ENCODE results near the gene CSNK1G3.
"Not testable (repeated sequence)": the region's sequence is repeated elsewhere in the genome, so short reads cannot be mapped to it uniquely, and the experiment has no call there.

Gene CSNK1G3

DNA sequence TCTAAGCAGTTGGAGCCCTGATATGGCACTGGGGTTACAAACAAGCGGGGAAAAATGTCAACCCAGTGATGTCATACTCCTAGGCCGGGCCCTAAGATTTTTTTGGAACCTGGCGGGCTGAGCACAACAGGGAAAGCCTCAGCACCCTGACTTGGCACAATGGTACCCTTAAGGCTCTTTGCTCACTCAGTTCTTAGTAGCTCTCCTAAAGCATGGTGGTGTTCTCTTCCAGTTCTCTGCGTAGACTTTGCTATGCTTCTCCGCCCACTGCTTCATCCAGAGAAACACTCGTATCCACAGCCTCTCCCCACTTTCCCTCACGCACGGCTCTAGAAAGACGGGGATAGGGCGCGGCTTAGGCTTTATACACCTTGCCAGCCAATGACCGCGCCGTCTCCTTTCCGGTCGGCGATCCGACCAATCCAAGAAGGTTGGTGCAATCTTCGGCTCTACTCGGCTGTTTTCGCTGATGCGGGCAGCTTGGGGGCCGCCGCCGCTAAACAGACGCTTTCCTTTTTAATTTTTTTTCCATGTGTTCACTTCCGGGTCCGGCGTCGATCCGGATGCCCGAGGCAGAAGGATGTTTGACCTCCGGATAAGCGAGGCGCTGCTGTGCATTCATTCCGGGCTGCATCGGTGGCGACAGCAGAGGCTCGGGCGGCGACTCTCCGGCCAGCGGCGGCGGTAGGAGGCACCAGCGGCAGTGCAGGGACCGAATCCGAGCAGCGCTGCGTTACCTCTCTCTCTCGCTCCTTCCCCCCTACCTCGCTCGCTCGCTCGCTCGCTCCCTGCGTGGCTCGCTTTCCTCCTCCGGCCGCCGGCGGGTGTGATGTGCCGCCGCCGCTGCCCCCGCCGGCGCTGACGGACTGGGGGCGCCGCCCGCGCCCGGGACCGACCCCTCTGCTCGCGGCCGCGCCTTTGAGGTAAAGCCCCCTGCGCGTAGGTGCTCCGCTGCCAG is at the start of gene CSNK1G3:
TSS of gene CSNK1G3 (plus strand) at position 530 of the 958 bp plus-strand sequence. CDS start 33,487 bp downstream, outside the sequence.
- peaks cover 12 to 20% (median 18%) of the 10 kb centered on the region in 10 experiments; a peak in 19 of 20 replicates for H3K4me1 ChIP-seq
- H3K27me3 ChIP-seq = no peaks in the 10 kb centered on the region
- H3K36me3 ChIP-seq = no peaks in the 10 kb centered on the region
- peaks cover 0 to 32% (median 18%) of the 10 kb centered on the region in 11 experiments; a peak in 11 of 22 replicates for H4K20me1 ChIP-seq
- no peak for TF ChIP-seq Cebpa-rat (IDR thresholded peaks at IDR 0.05)
- H3K4me2 ChIP-seq = peak within 1 kb of the TSS; percentile 64 to 93 (median 88)
- peak within 1 kb of the TSS; percentile 74 to 95 (median 88) for H3K4me3 ChIP-seq
- H3K9ac ChIP-seq = peak within 1 kb of the TSS; percentile 90 to 97 (median 94)
- H3K9me3 ChIP-seq (replicated peaks in 1 of 11) = no peaks in the 10 kb centered on the region
- H3K27ac ChIP-seq = peak within 1 kb of the TSS; percentile 87 to 96 (median 93)

DNA sequence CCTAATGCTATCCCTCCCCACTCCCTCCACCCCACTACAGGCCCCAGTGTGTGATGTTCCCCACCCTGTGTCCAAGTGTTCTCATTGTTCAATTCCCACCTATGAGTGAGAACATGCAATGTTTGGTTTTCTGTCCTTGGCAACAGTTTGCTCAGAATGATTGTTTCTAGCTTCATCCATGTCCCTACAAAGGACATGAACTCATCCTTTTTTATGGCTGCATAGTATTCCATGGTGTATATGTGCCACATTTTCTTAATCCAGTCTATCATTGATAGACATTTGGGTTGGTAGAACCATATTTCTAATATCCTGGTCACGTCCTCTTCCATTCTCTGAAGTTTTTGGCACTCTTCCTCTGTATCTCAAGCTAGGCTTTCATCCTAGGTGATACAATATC is 45.1 kb upstream of the CSNK1G3 start:
- H3K4me2 ChIP-seq, H3K4me3 ChIP-seq, H3K36me3 ChIP-seq, H3K4me1 ChIP-seq, H3K9ac ChIP-seq, H3K27me3 ChIP-seq, H4K20me1 ChIP-seq, H3K27ac ChIP-seq: not testable (repeated sequence)
- H3K9me3 ChIP-seq (replicated peaks in 1 of 11) = peaks cover 0 to 11% (median 5%) of the 10 kb centered on the region in 11 experiments; a peak in 12 of 22 replicates

DNA sequence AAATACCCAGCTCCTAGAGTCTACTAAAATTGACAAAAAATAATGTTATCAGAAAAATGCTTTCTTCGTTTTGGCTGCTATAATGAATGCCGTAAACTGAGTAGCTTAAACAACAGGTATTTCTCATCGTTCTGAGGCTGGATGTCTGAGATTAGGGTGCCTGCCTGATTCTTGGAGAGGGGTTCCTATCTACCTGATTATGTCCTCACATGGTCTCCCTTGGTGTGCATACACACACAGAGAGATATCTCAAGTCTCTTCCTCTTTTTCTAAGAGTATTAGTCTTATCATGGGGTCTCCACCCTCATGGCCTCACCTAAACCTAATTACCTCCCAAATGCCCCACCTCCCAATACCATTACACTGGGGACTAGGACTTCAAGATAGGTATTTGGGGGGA is 40.6 kb upstream of the CSNK1G3 start:
- Histone ChIP-seq H3K27ac (no peak overlapping the region), H3K4me3 (no peak overlapping the region)

DNA sequence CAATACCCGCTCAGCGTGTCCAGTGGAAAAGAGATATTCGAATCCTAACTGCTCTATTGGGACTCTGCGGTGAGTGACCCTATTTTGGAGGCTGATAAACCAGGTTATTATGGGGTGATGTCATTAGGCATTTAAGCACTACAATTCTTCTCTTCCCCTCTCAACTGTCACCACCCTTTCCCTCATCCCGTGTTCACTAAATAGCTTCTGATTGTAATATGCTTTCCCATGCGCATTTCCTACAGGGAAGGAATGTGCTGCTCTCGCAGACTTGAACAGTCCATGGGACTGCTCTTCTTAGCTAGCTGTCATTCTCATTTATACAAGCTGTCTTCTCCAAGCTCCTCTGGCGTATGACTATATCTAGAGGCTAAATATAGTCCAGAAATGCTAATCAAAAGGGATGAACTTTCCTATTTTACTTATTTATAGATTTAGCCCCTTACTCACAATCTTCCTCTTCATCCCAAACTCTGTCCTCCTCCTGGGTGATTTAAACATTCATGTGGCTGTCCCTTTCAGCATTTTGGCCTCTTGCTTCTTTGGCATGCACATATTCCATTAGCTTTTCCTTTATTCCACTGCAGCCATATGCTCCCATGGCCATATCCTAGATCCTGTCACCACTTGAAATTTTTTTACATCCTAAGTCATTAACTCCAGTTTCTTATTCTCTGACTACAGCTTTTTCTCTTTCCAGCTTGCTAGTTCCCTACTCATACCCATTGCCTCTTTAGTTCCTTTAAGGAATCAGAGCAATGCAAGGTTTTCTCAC is 39.6 kb upstream of the CSNK1G3 start:
- no peak overlapping the region for H3K4me2 ChIP-seq
- H3K4me1 ChIP-seq = no peaks in the 10 kb centered on the region
- H3K27ac ChIP-seq = no peak overlapping the region
- H3K4me3 ChIP-seq = no peak overlapping the region
- H3K27me3 ChIP-seq = no peaks in the 10 kb centered on the region
- H3K36me3 ChIP-seq = no peaks in the 10 kb centered on the region
- peaks cover 0 to 11% (median 5%) of the 10 kb centered on the region in 11 experiments; a peak in 12 of 22 replicates for H3K9me3 ChIP-seq (replicated peaks in 1 of 11)
- no peak overlapping the region for H3K9ac ChIP-seq
- TF ChIP-seq Cebpa-rat (IDR thresholded peaks at IDR 0.05) = no peak
- no peaks in the 10 kb centered on the region for H4K20me1 ChIP-seq

More for the DNA sequence above, 40.6 kb upstream of the CSNK1G3 start:
- H3K9ac ChIP-seq = no peak overlapping the region
- no peaks in the 10 kb centered on the region for H3K27me3 ChIP-seq
- peaks cover 0 to 11% (median 5%) of the 10 kb centered on the region in 11 experiments; a peak in 12 of 22 replicates for H3K9me3 ChIP-seq (replicated peaks in 1 of 11)
- H4K20me1 ChIP-seq = no peaks in the 10 kb centered on the region
- H3K4me1 ChIP-seq = no peaks in the 10 kb centered on the region
- no peak for TF ChIP-seq Cebpa-rat (IDR thresholded peaks at IDR 0.05)
- no peaks in the 10 kb centered on the region for H3K36me3 ChIP-seq
- H3K4me2 ChIP-seq = no peak overlapping the region

DNA sequence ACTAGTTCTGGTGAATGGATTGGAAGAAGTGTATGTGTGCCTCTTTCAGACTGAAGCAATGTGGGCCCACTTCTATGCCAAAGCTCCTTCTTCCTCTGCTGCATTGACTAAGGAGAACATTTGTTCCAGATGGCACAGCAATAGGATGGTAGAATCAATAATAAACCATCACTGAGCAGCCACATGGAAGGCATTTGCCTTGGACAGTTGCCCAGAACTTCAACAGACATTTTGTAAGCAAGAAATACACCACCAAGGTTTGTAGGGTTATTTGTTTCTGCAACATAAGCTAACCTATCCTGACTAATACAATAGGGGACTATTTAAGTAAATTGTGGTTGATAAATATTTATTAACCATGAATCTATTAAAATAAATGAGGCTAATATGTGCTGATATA is 37.7 kb upstream of the CSNK1G3 start:
- Histone ChIP-seq H3K9ac (no peak overlapping the region), H3K4me2 (no peak overlapping the region), H3K27ac (no peak overlapping the region), H3K27me3 (no peaks in the 10 kb centered on the region), H3K4me1 (no peaks in the 10 kb centered on the region), H3K9me3 (replicated peaks in 1 of 11) (peaks cover 0 to 10% (median 5%) of the 10 kb centered on the region in 11 experiments; a peak in 12 of 22 replicates), H4K20me1 (no peaks in the 10 kb centered on the region), H3K36me3 (no peaks in the 10 kb centered on the region), H3K4me3 (no peak overlapping the region)
- TF ChIP-seq Cebpa-rat (IDR thresholded peaks at IDR 0.05) = no peak

DNA sequence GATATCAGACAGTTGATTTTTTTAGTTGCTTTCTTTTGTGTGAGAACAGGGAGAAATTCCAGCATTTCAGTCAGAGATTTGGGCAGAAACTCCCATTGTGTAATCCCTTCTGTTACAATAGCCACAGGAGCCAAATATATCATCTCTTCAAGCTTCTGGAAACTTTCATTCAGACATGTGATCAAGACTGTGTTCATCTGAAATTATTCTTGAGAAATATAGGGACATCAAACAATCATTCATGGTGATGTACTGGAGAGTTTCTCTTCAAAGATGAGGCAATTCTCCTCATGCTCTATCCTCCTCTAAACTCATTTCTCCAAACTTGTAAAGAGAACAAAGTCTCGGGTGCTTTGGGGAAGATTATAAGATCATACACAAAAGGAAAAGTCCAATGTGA is 35.2 kb upstream of the CSNK1G3 start:
- no peaks in the 10 kb centered on the region for H3K27me3 ChIP-seq
- H3K9me3 ChIP-seq (replicated peaks in 1 of 11) = no peaks in the 10 kb centered on the region
- H3K36me3 ChIP-seq = no peaks in the 10 kb centered on the region
- no peaks in the 10 kb centered on the region for H4K20me1 ChIP-seq
- H3K4me1 ChIP-seq = no peaks in the 10 kb centered on the region
- H3K4me2 ChIP-seq = no peak overlapping the region
- TF ChIP-seq Cebpa-rat (IDR thresholded peaks at IDR 0.05) = no peak
- no peak overlapping the region for H3K9ac ChIP-seq
- H3K4me3 ChIP-seq = no peak overlapping the region
- H3K27ac ChIP-seq = no peak overlapping the region

DNA sequence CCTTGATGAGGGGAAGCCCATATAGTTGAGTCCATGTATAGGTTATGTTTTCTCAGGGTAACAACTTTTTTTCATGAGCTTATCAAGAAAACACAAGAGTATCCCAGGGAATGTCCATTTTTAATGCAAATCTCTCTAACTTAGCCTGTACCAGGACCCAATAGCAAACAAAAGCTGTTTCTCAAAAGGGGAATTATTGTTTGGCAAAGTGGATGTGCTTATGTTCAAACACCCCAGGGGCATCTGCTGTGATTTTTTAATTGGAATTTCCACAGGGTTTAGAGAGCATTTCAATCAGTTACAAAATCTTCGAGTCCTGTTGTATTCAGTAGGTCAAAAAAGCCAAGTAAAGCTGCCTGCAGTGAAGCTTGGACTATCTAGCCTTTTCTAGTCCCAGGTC is 33.4 kb upstream of the CSNK1G3 start:
- Histone ChIP-seq H3K4me2 (no peak overlapping the region), H3K4me1 (no peaks in the 10 kb centered on the region), H3K27me3 (no peaks in the 10 kb centered on the region), H3K9ac (no peak overlapping the region), H4K20me1 (no peaks in the 10 kb centered on the region), H3K9me3 (replicated peaks in 1 of 11) (no peaks in the 10 kb centered on the region), H3K36me3 (no peaks in the 10 kb centered on the region), H3K4me3 (no peak overlapping the region), H3K27ac (no peak overlapping the region)
- no peak for TF ChIP-seq Cebpa-rat (IDR thresholded peaks at IDR 0.05)

DNA sequence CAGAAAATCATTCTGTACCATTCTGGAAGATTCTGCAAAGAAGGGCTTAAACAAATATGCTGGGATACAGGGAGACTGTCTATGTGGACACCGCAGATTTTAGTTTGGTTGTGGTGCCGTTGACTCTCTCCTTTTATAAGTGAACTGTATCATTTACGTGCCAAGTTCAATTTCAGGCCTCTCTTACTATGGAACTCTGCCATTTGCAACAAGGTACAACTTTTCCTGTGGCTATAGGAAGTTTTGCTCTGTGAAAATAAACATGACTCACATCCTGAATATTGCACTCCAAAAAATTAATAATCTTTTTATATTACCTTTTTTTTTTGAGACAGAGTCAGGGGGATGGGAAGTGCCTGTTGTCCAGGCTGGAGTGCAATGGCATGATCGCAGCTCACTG is 29.7 kb upstream of the CSNK1G3 start:
- Histone ChIP-seq H3K36me3 (no peaks in the 10 kb centered on the region), H4K20me1 (no peaks in the 10 kb centered on the region), H3K4me3 (no peak overlapping the region), H3K27ac (no peak overlapping the region), H3K27me3 (no peaks in the 10 kb centered on the region), H3K4me2 (no peak overlapping the region), H3K4me1 (no peaks in the 10 kb centered on the region), H3K9me3 (replicated peaks in 1 of 11) (no peaks in the 10 kb centered on the region), H3K9ac (no peak overlapping the region)
- no peak for TF ChIP-seq Cebpa-rat (IDR thresholded peaks at IDR 0.05)

DNA sequence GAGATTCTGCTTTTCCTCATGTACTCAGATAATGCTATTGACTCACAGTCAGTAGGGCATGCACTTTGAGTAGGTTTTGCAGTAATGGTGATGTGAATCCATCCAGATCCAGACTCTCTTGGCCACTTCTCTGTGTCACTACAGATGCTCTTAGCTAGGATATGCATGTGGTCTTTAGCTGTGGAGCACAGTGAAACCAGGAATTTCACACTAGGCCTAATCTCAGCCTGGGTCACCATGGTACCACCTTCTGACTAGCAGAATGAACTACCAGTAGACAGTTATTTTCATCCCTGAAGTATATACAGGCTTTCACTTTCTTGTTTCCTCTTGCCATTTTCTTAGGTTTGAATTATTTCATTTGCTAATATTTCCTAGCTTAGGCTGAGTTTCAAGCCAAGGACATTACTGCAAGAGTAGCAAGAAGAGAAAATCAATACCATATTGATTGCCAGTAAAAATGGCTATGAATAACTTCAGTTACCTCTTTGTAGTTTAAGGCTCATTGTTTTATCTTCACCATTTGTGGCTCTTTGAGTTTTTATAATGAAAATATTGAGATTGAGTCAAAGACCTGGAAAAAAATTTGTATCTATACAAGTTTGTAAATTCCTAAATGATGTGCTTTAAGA is 28.4 kb upstream of the CSNK1G3 start:
- Histone ChIP-seq H3K4me3 (no peak overlapping the region), H3K9ac (no peak overlapping the region), H3K36me3 (no peaks in the 10 kb centered on the region), H3K9me3 (replicated peaks in 1 of 11) (no peaks in the 10 kb centered on the region), H3K4me1 (no peaks in the 10 kb centered on the region), H3K27ac (no peak overlapping the region), H4K20me1 (no peaks in the 10 kb centered on the region), H3K4me2 (no peak overlapping the region), H3K27me3 (no peaks in the 10 kb centered on the region)
- no peak for TF ChIP-seq Cebpa-rat (IDR thresholded peaks at IDR 0.05)
